Gastroesophageal sphincter (tissue), 4 donors: ENCODE measurements around the gene CTNNB1. TPM values are rescaled to one million over a fixed set of nuclear protein-coding genes. Genes with fewer than 3 reads are reported as not detected.

Experiments used
- ATAC-seq: fragments of 150-250 bp; one replicate; pipeline ENCODE4 v1.9.1; 2016; ENCODE audit warnings: mild to moderate bottlenecking, moderate library complexity
- H3K27ac ChIP-seq, 4 donors: fragments of 200-600 bp; sonication (generic) in 3 of 4; 1 replicate in 3 of 4; 2 replicates in 1 of 4; pipeline ENCODE4 v1.5.1; 2016 to 2019
- H3K27me3 ChIP-seq: fragments of 200-600 bp; sonication (generic); one replicate; pipeline ENCODE4 v1.5.1; 2019
- H3K36me3 ChIP-seq, 2 donors: fragments of 200-600 bp; sonication (generic); one replicate each; pipeline ENCODE4 v1.5.1; 2019; ENCODE audit warnings: control low read depth in 1 of 2
- H3K4me1 ChIP-seq, 3 donors: fragments of 200-600 bp; sonication (generic); 1 replicate in 2 of 3; 2 replicates in 1 of 3; pipeline ENCODE4 v1.5.1; 2016 to 2019; ENCODE audit warnings: control low read depth in 2 of 3
- H3K4me3 ChIP-seq, 2 donors: fragments of 200-600 bp; sonication (generic); one replicate each; pipeline ENCODE4 v1.5.1; 2019; ENCODE audit warnings: mild to moderate bottlenecking in 1 of 2, moderate library complexity in 1 of 2
- H3K9me3 ChIP-seq, 3 donors: fragments of 200-600 bp; sonication (generic); one replicate each; pipeline ENCODE4 v1.5.1; 2017 to 2019; ENCODE audit warnings: control low read depth in 2 of 3
- EP300 ChIP-seq: sonication (generic); formaldehyde crosslinking; IDR thresholded peaks from one replicate; pipeline ENCODE4 v1.6.1; 2017; ENCODE audit warnings: antibody characterized with exemption, mild to moderate bottlenecking
- POLR2A ChIP-seq, 2 donors: fragments of 450-650 bp; IDR thresholded peaks; one replicate each; pipeline ENCODE4 v1.6.1; 2017; ENCODE audit warnings: antibody characterized with exemption in 2 of 2, mild to moderate bottlenecking in 2 of 2, moderate library complexity in 1 of 2
- POLR2AphosphoS5 ChIP-seq: sonication (generic); formaldehyde crosslinking; IDR thresholded peaks from one replicate; pipeline ENCODE4 v1.6.1; 2017; ENCODE audit warnings: antibody characterized with exemption
- WGBS, 2 donors: methylation state at CpG; one replicate each; pipeline ENCODE4 v1.1.5; 2018; ENCODE audit warnings: low coverage in 1 of 2; 5-methylcytosine and 5-hydroxymethylcytosine counted together
- total RNA-seq, 4 donors: library from RNA; depleted of rRNA; stranded (reverse); fragments of >200 nt; gene quantifications; one replicate each; pipeline ENCODE4 v1.1.0, GENCODE V29; 2016
- TF ChIP-seq, protein P1 (sequence below), 4 experiments: fragments of 200-600 bp in 2 of 4; fragments of 450-650 bp in 2 of 4; sonication (generic) in 1 of 4; IDR thresholded peaks; one replicate each; pipeline ENCODE4 v1.5.1; 2017 to 2019; ENCODE audit warnings: antibody characterized with exemption in 4 of 4, mild to moderate bottlenecking in 2 of 4, moderate library complexity in 2 of 4

CTNNB1 gene
- 100 to 1,000 TPM; 338 to 449 (median 412) TPM for total RNA-seq

DNA sequence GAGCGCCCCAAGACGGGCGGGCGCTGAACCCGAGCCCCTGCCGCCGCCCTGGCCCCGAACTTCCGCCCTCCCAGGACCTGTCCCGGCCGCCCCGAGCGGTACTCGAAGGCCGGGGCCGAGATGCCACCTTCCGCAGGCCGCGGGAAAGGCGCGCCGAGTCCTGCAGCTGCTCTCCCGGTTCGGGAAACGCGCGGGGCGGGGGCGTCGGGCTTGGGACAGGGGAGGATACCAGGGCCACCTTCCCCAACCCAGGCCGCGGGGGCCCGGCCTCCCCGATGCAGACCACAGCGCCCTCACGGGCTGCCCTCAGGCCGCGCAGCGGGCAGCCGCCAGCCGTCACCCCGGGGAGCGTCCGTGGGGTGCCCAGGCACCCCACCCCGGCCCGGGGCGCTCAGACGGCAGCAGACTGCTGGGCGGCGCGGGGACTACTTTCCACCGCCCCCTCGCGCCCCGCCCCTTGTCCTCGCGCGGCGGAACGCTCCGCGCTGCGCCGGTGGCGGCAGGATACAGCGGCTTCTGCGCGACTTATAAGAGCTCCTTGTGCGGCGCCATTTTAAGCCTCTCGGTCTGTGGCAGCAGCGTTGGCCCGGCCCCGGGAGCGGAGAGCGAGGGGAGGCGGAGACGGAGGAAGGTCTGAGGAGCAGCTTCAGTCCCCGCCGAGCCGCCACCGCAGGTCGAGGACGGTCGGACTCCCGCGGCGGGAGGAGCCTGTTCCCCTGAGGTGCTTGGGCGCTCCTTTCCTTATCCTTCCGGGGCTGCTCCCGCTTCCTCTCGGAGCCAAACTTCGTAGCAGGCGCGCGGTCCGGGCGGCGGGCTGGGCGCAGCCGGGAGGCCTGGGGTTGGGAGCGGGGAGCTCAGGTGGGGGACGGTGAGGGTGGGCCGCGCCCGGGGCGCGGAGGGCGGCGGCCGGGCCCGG is at the start of gene CTNNB1:
TSS of gene CTNNB1 (plus strand) at position 556 of the 916 bp plus-strand sequence. CDS start 24,564 bp downstream, outside the sequence.
- peak within 1 kb of the TSS; percentile 72 to 99 (median 98) for H3K27ac ChIP-seq
- ATAC-seq: peak; percentile 93
- H3K4me3 ChIP-seq: peak within 1 kb of the TSS; percentile 54 to 97
- TF ChIP-seq POLR2A (IDR thresholded peaks at IDR 0.05) (peak; percentile 98 to 99), EP300 (no peak), POLR2AphosphoS5 (peak; percentile 100)
- TF ChIP-seq, protein P1, sequence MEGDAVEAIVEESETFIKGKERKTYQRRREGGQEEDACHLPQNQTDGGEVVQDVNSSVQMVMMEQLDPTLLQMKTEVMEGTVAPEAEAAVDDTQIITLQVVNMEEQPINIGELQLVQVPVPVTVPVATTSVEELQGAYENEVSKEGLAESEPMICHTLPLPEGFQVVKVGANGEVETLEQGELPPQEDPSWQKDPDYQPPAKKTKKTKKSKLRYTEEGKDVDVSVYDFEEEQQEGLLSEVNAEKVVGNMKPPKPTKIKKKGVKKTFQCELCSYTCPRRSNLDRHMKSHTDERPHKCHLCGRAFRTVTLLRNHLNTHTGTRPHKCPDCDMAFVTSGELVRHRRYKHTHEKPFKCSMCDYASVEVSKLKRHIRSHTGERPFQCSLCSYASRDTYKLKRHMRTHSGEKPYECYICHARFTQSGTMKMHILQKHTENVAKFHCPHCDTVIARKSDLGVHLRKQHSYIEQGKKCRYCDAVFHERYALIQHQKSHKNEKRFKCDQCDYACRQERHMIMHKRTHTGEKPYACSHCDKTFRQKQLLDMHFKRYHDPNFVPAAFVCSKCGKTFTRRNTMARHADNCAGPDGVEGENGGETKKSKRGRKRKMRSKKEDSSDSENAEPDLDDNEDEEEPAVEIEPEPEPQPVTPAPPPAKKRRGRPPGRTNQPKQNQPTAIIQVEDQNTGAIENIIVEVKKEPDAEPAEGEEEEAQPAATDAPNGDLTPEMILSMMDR (IDR thresholded peaks at IDR 0.05): peak in 3 of 4 experiments; percentile 42 to 45 (median 44)
- no peaks in the 10 kb centered on the region for H3K27me3 ChIP-seq
- H3K9me3 ChIP-seq: no peaks in the 10 kb centered on the region
- no CpG with 5 or more reads among the region's 112 CpGs for WGBS, 2 donors
- no peaks in the 10 kb centered on the region for H3K36me3 ChIP-seq
- H3K4me1 ChIP-seq: peaks cover 0 to 42% (median 5%) of the 10 kb centered on the region in 3 donors

DNA sequence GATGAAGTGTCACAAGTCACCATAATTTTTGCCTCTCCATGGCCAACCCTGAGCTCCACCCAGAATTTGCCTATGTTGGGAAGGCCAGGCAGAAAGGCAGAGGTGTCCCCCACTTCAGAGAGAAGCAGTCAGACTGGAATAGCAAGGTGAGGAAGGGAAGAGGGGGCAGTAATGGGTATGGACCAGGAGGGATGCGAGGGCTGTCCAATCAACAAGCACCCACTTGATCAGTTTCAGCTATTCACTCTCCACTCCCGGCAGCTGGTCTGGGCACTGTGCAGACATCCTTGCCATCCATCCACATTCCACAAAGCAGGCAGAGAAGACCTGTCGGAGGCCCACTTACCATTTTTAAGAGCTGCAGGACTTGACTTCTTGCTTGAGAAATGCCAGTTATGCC is 43.5 kb upstream of the CTNNB1 start:
- H3K27me3 ChIP-seq: no peaks in the 10 kb centered on the region
- WGBS, 2 donors: 90 to 91% methylated on average over 3 of the region's 3 CpGs
- H3K27ac ChIP-seq: no peak overlapping the region
- H3K4me3 ChIP-seq: no peak overlapping the region
- no peaks in the 10 kb centered on the region for H3K4me1 ChIP-seq
- H3K36me3 ChIP-seq: no peaks in the 10 kb centered on the region
- ATAC-seq: no peak
- TF ChIP-seq POLR2A (IDR thresholded peaks at IDR 0.05) (no peak), EP300 (no peak), POLR2AphosphoS5 (no peak)
- TF ChIP-seq, protein P1 (IDR thresholded peaks at IDR 0.05): no peak
- no peaks in the 10 kb centered on the region for H3K9me3 ChIP-seq

DNA sequence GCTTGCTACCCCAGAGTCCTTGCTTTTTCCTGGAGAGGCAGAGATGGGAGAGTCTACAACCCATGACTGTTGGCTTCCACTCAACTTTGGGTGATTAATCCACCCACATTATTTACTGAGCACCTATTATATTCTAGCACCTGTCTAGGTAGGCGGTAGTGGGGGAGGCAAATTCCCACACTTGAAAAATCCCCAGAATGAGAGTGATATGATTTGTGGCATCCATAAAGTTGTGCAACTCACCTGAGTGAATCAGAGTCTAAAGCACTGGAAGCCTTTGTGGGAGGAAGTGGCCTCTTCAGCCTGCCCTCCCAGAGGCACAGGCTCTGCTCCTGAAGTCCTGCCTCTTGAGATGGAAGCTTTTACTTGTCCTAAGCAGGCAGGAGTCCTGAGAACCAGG is 40.4 kb upstream of the CTNNB1 start:
- Histone ChIP-seq H3K36me3 (no peaks in the 10 kb centered on the region), H3K27ac (no peak overlapping the region), H3K27me3 (no peaks in the 10 kb centered on the region), H3K9me3 (no peaks in the 10 kb centered on the region), H3K4me1 (no peaks in the 10 kb centered on the region), H3K4me3 (no peak overlapping the region)
- no CpG with 5 or more reads among the region's 1 CpG for WGBS, 2 donors
- no peak for ATAC-seq
- TF ChIP-seq POLR2A (IDR thresholded peaks at IDR 0.05) (no peak), EP300 (no peak), POLR2AphosphoS5 (no peak)
- TF ChIP-seq, protein P1 (IDR thresholded peaks at IDR 0.05): no peak

DNA sequence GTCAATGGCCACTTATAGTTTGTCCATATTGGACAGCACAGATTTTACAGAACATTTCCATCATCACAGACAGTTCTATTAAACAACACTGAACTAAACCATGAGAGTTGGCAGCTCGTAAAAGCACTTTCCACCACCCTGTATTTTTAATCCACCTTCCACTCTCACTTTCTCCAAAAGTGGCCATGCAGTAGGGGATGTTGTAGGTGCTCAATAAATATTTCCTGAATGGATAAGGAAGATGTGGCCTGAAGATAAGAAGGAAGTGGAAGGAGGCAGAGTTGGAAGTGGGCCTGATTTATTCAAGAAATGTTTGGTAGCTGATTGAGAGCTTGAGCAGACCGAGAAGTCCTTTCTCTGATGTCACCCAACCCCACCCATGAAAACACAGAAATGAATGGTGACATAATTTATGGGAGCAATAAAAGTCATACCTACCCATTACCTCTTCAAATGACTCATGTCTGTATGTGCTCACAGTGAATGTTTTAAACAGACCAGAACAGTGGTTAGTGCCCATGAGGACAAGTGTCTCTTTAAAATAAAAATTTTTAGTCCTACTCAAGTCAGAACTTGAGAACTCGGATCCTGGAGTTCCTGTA is 39.6 kb upstream of the CTNNB1 start:
- TF ChIP-seq, protein P1 (IDR thresholded peaks at IDR 0.05): no peak
- TF ChIP-seq POLR2A (IDR thresholded peaks at IDR 0.05) (no peak), EP300 (no peak), POLR2AphosphoS5 (no peak)

More for the DNA sequence above, 39.6 kb upstream of the CTNNB1 start:
- no peak overlapping the region for H3K4me3 ChIP-seq
- H3K4me1 ChIP-seq: no peaks in the 10 kb centered on the region
- H3K27me3 ChIP-seq: no peaks in the 10 kb centered on the region
- WGBS, 2 donors: 80 to 89% methylated on average over 1 to 3 of the region's 3 CpGs
- no peak overlapping the region for H3K27ac ChIP-seq
- ATAC-seq: no peak
- H3K9me3 ChIP-seq: no peaks in the 10 kb centered on the region
- no peaks in the 10 kb centered on the region for H3K36me3 ChIP-seq
